Activated CD4-positive, alpha-beta T cell treated with anti-CD3 and anti-CD28 coated beads, Interleukin-2, amount 50 U/mL, for 4 hours (primary cell): ENCODE results near the gene SLCO2A1.

ENCODE experiments used
- DNase-seq, 2 experiments: peaks; one replicate each; pipeline ENCODE4 v3.0.0-alpha.2; 2020

SLCO2A1 gene

DNA sequence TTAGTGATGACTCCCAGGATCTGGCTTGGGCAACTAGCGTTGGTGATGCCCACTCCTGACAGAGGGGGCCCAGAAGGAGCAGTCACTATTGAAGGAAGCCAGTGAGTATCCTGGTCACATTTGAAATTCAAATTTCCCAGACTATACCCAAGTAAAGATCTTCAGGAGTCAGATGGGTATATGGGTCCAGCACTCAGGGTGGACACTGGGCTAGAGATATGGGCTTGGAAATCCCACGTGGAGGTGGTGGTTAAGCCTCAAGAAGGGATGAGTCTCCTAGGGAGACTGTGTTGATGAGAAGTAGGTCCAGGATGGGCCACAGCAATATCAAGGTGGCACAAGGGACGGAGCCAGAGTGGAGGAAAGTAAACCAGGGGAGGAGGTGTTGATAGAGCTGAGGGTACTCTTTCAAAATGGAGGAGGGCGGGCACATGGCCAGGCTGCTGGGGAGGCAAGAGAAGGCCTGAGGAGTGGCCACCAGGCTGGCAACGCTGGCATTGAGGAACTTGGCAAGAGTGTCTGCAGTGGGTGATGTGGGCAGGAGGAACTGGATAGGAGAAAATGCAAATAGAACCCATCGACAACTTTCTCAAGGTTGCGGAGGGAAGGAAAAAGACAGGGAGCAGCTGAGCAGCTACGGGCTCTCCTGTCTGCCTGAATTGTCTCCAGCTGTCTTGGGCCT lies 3.7 kb upstream of the SLCO2A1 start:
- no peak for DNase-seq

DNA sequence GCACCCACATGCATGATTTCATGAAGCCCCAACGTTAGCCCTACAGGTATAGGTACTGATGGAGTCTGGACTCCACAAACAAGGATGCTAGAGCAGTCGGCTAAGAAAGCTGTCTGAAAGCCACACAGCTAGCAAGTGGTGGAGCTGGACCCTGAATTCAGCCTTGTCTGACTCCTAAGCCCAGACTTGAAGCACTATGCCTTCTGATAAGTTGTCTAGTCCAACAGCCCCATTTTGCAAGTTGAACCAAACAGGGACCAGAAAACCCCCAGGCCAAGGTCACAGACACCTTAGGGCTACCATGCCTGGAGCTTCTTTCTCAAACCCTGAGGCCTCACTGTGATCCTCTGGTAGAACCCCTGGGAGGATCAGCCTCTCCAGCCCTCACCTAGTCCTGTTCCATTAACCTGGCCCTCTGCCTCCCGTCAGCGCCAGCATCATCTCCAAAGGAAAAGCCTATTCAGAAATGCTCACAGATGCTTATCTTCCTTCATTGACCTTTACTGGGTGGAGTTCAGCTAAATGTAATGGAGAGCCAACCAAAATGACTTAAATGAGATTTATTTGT lies 1.7 kb upstream of the SLCO2A1 start:
- no peak for DNase-seq

DNA sequence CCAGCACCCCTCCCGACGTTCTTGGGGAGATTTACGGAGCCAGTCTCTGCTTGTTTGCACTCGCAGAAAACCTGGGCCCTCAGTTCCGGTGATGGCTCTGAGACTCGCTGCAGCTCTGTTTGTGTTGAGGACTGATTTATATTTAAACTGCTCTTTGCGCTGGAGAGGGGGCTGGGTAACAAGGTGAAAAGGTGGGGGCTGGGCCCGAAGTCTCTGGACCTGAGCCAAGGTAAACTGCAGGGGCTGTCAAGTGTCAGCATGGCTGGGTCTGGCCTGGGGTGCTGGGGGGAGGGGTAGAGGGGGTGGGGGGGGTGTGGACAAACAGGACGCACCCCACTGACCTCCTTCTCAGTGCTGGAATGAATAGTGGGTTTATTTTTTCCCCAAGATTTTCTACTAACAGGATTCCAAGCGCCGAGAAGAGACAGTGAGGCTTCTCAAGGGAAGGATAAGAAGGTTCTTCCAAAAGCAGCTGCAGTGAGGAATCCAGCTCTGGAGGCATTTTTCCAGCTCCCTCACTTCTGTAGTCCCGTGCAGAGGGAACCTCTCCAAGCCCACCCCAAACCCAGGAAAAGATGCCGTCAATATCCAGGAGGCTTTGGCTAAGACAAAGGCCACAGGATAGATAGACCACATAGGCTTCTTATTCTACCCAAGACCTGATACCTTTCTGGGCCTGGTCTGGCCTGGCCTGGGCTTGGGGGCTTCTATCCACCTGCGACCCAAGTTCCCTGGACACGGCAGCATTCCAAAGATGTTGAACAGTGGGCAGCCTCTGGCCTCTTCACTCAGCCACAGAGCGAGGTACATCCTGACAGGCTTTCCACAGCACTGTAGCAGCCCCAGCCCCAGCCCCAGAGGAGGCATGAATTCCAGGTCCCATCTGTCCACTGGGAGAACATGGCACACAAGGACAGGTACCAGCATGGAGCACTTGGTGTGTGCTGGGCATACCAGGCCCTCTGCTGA lies 938 bp upstream of the SLCO2A1 start:
- no peak for DNase-seq

DNA sequence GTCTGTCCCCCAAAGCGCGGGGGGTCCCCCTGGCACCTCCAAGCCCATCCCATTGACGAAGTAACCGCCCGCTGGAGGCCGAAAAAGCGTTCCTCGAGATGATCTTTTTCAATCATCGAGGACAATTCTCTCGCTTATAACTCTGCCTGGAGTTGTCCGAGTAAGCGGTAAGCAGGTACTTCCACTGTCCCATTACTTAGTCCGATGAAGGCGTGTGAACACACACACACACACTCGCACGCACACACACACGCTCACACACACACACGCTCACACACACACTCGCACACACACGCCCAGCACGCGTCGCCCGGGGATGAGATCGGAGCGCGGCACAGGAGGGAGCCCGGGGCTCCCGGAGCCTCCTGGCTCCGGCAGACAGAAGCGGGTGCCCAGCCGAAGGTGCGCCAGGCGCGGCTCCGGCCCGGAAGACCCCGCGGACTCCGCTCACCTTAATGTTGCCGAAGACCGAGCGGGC lies 430 bp downstream of the SLCO2A1 start:
- no peak for DNase-seq

DNA sequence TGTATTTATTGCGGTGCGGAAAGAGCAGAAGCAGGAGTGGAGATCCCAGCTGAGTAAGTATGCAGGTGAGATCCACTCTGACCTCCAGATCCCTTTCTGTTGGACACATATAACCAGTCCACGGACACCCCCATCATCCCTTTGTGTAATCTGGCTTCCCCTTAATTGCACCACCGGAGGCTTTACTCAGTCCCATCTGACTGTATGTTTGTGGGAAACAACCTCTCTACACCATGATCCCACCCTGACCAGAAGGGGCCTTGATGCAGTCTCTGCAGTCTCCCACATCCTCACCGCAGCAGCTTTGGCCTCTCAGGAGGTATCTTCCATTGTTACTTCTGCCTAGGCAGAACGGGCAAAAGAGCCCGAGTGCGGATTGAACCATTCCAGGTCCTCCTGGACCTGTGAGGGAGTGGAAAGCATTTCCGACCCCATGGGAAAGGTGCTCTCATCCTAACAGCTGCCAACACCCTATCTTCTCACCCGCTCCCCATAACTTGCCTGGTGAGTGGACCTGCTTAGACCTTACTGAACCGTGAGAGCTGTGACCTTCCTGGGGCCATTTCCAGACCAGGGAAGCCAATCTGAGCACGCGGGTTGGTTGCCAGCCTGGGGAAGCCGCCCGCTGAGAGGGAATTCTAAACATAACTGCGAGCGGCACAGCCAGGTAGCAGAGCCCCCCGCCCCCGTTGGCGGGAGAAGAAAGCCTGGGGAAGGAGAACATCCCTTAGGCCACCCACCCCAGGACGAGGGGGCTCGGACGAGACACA lies 1.1 kb downstream of the SLCO2A1 start:
- DNase-seq = no peak

DNA sequence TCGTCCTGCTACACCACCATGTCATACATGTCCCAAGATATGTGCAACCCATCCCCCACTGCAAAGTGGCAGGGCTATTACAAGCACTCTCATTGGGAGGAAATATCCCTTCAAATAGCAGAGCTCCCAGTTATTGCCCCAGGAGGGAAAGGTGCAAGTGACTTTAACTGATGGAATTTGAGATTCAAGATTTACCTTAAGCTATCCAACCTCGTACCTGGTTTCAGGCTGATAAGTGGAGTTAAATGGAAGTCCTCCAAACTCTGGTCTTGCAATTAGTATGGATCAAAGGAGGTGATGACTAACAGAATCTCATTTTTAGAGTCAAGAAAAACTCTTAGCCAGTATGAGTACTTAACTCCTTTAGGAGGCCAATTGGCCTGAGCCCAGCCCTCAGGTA lies 2.1 kb downstream of the SLCO2A1 start:
- no peak for DNase-seq

DNA sequence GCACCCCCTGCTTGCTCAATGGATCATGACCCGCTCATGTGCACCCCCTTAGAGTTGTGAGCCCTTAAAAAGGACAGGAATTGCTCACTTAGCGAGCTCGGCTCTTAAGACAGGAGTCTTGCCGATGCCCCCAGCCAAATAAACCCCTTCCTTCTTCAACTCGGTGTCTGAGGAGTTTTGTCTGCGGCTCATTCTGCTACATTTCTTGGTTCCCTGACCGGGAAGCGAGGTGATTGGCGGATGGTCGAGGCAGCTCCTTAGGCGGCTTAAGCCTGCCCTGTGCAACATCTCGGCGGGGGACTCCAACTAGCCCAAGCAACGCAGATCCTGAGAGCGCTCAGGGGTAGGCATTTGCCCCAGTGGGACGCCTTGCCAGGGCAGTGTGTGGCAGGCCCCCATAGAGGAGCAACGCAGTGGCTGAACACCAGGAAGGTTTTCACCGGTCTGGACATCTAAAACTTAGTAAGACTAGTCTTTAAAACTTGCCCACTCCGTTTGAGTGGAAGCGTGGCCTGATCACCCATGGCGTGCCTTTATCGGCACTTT lies 9.5 kb downstream of the SLCO2A1 start:
- DNase-seq = no peak

DNA sequence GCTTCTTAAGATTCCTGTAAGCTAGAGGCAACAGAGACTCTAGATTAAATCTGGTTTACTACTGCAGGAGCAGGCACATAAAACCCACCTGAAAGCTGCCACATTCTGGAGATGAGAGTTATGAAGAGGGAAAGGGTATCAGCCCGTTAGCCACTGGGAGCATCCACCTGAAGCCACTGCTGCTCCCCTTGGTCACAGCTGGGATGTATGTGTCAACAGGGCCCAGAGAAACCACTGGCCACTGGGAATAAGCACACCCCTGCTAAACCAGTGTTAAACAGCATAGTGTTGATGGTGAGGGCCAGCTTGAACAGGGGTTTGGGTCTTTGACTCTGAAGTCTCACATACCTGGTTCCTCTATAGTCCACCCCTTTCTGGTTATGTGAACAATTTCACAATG lies 10.9 kb downstream of the SLCO2A1 start:
- DNase-seq = no peak

DNA sequence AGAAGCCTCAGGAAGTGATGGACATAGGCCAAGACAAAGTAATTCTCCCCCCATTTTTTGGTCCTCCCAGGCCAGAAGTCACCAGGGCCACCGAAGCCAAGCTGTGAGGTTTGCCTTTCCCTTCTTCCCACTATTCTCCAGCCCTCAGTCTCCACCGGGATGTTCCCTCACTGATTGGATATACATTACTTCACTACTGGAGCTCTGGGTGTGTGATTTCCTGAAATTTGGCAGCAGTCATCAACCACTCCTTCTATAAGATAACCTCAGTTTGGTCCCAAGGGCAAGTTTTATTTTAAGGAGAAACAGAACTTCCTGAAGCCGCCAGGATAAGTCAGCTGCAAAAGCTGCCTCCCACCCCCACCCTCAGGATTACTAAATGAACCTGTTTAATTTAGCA lies 11.3 kb downstream of the SLCO2A1 start:
- DNase-seq = no peak

DNA sequence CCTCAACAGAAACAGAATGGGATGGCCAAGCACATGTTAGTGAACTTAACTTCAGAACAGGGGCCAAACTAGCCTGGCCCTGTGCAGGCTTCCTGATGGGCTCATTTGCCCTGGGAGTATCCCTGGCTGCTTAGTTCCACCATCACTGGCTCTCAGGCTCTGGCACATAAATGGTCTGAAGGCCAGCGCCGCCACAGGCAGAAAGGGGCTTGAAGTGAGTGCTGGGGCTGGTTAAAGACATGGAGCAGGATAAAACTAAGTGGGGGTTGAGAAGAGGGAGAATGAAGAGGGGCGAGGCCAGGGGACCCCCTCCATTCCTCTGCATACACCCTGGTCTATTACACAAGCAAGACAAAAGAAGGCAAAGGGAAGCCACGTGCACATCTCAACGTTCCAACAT lies 12.2 kb downstream of the SLCO2A1 start:
- no peak for DNase-seq

DNA sequence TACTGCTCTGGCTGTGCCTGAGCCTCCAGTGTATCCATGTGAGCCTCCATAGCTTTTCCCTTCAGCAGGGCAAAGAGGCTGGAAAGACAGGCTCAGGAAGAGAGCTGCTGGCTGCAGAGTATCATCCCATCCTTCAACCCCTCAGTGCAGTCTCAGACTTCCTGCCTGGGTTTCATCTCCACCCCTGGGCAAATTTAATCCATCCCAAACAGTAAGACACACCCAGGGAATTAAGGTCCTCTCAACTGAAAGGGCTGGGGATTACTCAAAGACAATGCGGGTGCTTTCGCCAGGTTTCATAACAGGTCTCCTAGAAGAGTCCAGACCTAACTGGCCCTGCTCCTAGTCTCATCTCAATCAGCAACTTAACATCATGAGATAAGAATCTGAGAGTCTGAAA lies 15.5 kb downstream of the SLCO2A1 start:
- DNase-seq = no peak

DNA sequence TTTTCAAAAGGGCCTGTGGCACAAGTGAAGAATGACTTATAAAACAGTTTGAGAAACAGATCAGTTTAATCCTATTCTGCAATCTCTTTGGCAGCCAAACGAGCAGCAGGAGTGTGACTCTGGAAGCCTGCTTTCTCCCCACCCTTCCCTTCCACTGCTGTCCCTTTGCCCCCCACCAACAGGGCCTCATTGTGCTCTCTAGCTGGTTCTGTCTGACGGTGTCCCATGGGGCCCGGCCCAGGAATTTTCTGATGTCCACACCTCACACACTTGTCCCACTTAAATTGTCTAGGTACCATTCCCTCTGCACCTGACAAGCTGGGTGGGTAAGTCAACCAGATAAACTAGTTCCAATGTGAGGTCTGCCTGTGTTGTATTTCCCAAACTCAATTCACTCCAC lies 16.4 kb downstream of the SLCO2A1 start:
- DNase-seq = no peak

DNA sequence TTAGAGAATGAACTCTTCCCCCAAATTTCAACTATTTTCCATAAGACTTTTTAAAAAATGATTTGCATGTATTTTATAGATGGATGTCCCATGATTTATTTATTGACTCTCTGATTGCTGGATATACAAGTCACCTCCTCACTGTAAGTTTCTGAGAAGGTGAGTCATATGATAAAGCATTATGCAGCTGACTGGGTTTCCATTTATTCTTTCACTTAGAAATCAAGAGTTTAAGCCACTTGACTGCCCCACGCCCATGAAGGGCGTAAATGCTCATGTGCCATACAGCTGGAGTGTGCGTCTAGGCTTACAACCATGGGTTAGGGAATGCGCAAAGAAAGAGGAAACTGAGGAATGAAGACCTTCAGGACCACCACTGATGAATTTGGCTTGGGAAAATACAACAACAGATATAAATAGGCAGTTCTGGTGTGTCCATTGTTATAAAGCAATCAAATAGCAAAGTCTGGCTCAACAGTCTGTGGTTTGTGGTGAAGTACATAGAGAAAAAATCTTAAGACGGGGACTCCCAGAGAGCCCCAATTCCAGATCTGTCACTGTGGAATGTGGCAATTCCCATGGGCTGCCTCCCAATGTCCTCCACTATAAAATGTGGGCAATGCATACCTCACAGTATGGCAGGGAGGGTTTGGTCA lies 20.3 kb downstream of the SLCO2A1 start:
- DNase-seq = no peak

DNA sequence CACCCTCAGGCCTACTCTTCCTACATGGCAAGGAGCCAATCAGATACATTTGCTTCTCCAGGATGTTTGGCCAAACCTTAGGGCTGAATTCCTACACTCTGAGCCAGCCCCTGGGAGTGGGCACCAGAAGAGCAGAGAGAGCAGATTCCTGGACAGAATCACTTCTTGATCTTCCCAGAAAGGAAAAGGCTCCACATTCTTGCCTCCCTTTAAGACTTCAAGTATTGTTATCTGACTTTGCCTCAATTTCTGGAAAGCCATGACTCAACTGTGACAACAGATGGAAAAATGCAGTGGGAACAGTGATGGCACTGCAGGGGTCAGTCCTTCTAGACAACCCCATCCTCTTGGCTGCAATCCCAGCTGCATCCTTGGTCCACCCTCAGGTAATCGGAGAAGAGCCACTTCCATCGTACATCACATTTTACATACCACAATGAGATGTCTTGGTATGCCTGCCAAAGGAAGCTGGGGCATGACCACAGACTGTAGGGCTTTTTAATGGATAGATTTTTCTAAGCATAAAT lies 21.0 kb downstream of the SLCO2A1 start:
- DNase-seq = no peak

DNA sequence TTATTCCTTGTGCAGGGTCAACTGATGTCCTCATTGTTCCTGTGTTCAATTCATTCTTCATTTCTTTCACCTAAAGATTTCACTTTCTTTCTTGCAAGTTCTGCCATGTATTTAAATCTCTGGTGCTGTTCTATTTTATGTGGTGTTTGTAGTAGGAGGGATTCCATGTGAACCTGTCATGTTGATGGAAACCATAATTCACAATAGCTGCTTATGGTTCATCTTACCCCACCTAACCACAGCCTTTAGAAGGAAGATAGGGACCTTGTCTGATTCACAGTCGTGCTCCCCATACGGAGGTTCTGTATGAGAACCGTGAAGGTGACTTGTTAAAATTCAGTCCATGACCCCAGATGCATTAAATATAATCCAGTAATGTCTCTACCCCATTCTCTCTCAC lies 21.9 kb downstream of the SLCO2A1 start:
- DNase-seq = no peak

DNA sequence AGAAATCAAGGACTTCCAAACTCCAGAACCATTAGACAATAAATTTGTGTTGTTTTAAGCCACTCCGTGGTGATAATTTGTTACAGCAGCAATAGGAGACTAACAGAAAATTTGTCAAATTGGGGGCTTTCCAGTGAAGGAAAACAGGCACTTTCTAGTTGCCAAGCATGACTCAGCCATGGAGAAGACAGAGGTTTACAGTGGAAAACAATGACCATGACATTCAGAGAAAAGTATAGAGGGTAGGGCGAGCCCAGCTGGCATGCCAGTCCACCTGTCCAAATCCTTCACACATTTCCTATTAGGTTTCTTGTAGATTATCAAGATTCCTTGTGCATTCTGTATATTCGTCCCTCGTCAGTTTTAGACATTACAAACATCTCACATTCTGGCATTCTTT lies 24.9 kb downstream of the SLCO2A1 start:
- DNase-seq = no peak

DNA sequence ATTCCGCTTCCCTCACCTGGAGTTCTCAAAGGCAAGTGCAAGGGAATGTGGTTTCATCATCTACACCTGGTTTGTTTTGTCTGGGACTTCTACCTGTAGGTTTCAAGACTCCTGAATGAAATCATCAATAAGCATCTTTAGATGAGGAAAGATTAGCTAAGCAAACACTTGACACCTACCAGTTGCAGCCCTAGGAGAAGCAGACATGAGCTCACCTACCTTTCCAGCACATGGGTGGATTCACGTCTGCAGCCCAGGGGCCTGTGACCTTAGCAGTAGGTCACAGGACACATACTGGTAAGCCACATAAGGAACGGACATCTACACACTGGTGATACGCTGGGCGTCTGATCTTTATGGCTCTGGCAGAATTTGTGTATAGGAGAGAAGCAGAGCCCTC lies 26.7 kb downstream of the SLCO2A1 start:
- no peak for DNase-seq

DNA sequence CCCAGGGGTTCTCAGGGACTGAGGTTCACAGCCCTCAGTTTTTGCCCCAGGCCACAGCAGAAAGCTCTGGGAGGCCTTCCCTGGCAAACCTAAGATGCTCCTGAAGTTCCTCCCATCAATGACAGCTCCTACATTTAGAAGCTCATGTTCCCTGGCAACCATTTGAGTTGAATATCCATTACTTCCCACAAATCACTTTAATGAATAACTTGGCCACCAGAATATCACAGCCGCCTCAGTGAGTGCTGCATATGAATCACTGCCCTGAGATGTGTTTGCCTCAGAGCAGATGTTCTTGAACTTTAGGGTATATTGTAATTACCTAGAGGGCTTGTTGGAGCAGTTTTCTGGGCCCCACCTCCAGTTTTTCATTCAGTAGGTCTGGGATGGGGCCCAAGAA lies 27.4 kb downstream of the SLCO2A1 start:
- no peak for DNase-seq

DNA sequence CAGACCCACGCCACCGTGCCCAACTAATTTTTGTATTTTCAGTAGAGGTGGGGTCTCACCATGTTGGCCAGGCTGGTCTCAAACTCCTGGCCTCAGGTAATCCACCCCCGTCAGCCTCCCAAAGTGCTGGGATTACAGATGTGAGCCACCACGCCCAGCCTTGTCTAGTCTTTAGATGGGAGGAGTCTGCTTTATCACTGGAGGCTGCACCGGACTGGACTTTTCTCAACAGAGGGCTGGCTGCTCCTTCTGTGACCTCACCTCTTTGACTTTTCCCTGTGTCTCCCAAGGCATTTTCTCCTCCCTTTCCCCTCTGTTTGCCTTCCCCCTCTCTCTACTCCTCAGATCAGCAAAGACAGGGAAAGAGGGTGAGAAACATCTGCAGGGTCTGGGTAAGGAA lies 28.5 kb downstream of the SLCO2A1 start:
- no peak for DNase-seq

DNA sequence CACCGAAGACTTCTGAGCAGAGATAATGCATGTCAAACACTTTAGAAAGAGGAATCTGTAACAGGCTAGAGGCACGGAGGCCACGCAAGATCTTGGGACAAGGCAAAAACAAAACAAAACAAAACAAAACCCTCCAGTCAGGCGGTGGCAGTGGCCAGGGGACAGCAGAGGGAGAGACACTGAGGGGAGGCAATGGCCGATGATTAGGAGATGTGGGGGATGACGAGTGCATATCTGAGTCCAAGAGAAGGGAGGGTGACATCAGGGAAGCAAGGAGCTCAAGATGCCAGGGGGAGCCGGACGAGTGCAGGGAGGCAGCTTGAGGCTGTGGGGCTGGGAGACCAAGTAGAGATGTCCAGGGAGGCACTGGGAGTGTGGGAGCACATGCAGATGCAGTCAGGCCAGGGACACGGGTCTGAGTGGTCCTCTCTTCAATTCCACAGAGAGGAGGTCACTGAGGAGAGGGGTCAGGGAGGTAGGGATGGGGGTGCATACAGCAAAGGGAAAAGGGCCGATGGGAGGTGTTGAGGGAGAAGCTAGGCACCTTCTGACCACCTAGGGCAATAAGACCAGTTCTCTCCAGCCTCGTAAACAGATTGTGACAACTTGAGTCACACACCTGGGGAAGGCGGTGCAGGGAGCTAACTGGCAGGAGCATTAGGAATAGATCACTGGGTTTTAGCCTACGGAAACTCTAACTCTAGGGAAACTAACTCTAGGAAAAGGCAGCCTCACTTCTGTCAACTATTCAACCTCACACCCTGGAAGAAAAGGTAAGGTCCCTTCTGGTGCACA lies 29.6 kb downstream of the SLCO2A1 start:
- no peak for DNase-seq

DNA sequence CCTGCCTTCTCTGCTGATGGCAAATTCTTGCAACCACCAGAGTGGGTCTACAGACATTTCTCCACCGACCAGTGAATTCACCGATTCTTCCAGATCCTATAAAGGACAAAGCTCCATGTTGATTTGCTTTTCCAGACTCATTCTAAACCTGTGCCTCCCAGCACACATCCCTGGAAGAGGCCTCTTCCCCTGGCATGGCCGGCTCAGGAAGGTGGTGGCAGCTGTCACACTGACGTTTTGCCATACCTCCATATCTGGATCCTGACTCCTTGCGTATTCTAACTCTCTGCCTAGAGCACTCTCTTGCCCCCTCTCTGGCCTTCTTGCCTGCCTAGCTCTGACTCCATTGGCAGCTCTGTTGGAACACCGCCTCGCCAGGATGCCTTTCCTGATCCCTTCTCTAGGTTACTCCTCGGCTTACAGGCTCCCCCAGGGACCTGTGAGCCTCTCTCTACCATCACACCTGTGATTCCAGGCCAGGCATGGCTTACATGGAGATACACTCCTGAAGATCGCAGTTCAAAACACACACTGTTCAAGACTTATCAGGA lies 31.0 kb downstream of the SLCO2A1 start:
- no peak for DNase-seq
